ENCODE results near the gene TGFBR2. TPM values are rescaled to one million over a fixed set of nuclear protein-coding genes. Genes with fewer than 3 reads are reported as not detected.

TGFBR2 gene
- total and polyA plus RNA-seq, 8 donors: 109 to 269 (median 122) TPM

DNA sequence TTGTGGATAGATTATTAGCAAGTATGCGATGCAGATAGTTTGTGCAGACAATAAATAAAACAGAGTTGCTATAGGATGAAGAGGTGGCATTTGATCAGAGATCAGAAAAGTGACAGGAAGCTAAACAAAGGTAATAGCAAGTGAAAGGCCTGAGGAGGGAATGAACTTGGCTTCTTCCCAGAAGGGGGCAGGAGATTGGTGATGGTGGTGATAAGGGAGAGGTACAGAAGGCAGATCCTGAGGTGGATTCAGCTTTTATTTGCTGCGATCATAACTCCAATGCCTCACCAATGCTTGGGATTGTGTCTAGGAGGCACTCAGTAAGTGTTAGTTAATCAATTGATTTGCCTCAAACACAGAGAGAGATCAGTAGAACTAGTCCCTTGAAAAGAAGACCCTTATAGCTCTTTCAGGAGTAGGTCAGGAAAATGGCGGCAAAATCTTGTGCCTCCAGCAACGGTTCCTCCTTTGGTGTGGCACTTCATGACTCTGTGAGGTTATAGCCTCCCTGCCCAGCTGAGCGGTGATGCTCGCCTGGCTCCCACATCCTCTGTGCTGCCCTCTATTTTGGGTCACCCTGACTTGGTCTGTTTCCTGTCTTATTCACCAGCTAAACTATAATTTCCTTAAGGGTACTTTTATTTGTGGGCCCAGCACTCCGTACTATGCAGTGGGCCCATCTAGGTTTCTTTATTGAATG is 37.5 kb downstream of the TGFBR2 start:
- ATAC-seq: peak; percentile 22
- peak overlapping the region; percentile 55 to 87 for H3K27ac ChIP-seq
- peaks cover 0 to 42% of the 10 kb centered on the region in 2 donors for H3K36me3 ChIP-seq
- TF ChIP-seq, protein P1, sequence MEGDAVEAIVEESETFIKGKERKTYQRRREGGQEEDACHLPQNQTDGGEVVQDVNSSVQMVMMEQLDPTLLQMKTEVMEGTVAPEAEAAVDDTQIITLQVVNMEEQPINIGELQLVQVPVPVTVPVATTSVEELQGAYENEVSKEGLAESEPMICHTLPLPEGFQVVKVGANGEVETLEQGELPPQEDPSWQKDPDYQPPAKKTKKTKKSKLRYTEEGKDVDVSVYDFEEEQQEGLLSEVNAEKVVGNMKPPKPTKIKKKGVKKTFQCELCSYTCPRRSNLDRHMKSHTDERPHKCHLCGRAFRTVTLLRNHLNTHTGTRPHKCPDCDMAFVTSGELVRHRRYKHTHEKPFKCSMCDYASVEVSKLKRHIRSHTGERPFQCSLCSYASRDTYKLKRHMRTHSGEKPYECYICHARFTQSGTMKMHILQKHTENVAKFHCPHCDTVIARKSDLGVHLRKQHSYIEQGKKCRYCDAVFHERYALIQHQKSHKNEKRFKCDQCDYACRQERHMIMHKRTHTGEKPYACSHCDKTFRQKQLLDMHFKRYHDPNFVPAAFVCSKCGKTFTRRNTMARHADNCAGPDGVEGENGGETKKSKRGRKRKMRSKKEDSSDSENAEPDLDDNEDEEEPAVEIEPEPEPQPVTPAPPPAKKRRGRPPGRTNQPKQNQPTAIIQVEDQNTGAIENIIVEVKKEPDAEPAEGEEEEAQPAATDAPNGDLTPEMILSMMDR (IDR thresholded peaks at IDR 0.05): no peak
- H3K27me3 ChIP-seq: no peaks in the 10 kb centered on the region
- H3K4me1 ChIP-seq: peaks cover 37 to 97% of the 10 kb centered on the region in 2 donors
- H3K4me3 ChIP-seq: no peak overlapping the region
- no peaks in the 10 kb centered on the region for H3K9me3 ChIP-seq
- intact Hi-C loops (cut with DNase I): no loop called here
- peak in 1 of 4 donors; percentile 71 for DNase-seq

DNA sequence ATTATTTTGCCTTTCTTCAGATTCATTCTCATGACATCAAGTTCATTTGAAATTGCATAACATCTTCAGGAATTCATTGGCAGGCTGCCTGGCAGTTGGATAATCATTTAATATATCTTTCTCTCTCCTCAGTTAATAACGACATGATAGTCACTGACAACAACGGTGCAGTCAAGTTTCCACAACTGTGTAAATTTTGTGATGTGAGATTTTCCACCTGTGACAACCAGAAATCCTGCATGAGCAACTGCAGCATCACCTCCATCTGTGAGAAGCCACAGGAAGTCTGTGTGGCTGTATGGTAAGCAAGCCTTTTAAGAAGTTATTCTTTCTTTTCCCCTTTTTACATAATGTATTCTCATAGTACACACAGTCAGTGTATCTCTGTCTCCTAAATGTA is 38.2 kb downstream of the TGFBR2 start:
- peak; percentile 4 for ATAC-seq
- intact Hi-C loops (cut with DNase I): no loop called here
- Histone ChIP-seq H3K9me3 (no peaks in the 10 kb centered on the region), H3K4me3 (no peak overlapping the region), H3K36me3 (peaks cover 0 to 47% of the 10 kb centered on the region in 2 donors), H3K4me1 (peaks cover 40 to 97% of the 10 kb centered on the region in 2 donors), H3K27me3 (no peaks in the 10 kb centered on the region), H3K27ac (peak overlapping the region; percentile 55 to 87)
- TF ChIP-seq, protein P1 (IDR thresholded peaks at IDR 0.05): no peak
- DNase-seq: peak in 2 of 4 donors; percentile 60

DNA sequence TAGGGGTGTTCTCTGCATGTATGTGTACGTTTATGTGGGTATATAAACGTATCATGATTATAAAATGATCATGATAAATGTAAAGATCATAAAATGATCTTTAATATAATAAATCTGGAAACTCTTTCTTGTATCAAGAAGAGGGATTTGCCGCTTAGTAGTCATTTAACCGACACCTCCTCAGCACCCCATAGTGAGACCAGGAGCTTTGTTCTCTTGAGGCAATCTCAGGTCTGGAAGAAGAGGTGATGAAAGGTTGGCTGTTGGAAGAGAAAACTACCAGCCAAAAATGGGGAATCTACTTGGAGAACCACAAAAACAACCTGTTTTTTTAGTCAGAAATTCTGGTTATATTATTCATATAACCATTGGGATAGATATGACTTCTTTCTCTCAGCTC is 38.7 kb downstream of the TGFBR2 start:
- peak overlapping the region; percentile 55 to 87 for H3K27ac ChIP-seq
- intact Hi-C loops (cut with DNase I): no loop called here
- H3K36me3 ChIP-seq: peaks cover 0 to 52% of the 10 kb centered on the region in 2 donors
- ATAC-seq (no peak), DNase-seq (no peak)
- no peaks in the 10 kb centered on the region for H3K9me3 ChIP-seq
- TF ChIP-seq, protein P1 (IDR thresholded peaks at IDR 0.05): no peak
- H3K4me3 ChIP-seq: no peak overlapping the region
- H3K4me1 ChIP-seq: peaks cover 44 to 97% of the 10 kb centered on the region in 2 donors
- H3K27me3 ChIP-seq: no peaks in the 10 kb centered on the region

DNA sequence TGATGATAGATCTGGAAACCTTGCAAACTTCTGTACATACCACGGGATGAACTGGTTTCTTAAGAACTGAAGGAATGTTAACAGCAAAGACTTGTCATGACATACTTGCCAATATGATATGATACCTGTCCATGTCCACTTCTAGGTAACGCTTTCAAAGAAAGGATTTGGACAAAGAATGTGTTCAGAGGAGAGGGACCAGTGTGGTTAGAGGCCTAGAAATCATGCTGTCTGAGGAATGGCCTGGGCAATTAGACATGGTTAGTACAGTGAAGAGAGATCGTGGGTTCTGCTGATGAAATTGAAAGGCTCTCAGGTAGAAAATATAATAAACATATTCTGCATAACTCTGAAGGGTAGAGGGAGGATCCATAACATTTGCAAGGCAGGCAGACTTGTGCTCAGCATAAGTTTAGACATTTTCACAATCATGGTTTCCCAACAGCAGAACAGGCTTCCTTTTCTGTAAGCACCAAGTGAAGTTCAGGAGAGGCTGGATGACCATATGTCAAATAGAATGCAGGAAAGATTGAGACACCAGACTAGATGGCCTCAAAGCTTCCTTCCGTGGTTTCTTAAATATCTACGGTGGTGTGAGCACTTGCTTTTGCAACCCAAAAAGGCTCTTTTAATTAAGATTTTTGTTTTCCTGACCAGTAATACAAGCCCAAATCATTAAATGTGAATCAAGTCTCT is 39.9 kb downstream of the TGFBR2 start:
- peaks cover 37 to 94% of the 10 kb centered on the region in 2 donors for H3K4me1 ChIP-seq
- TF ChIP-seq, protein P1 (IDR thresholded peaks at IDR 0.05): no peak
- intact Hi-C loops (cut with DNase I): no loop called here
- H3K27ac ChIP-seq: peak overlapping the region in 1 of 2 donors; percentile 87
- H3K9me3 ChIP-seq: no peaks in the 10 kb centered on the region
- no peaks in the 10 kb centered on the region for H3K27me3 ChIP-seq
- DNase-seq: no peak
- H3K4me3 ChIP-seq: no peak overlapping the region
- H3K36me3 ChIP-seq: peaks cover 0 to 64% of the 10 kb centered on the region in 2 donors
- peak; percentile 16 for ATAC-seq

Data from left lung (tissue), 10 donors.